Ectodermal cell (in vitro differentiated cells): Measurements from ENCODE around the gene ARHGEF38.

ENCODE experiments used
- H3K27ac ChIP-seq: 2 replicates; pipeline ENCODE4 v1.7.0; 2013; ENCODE audit warnings: mild to moderate bottlenecking, low read depth, low read length; ENCODE audit not compliant: insufficient read depth, poor library complexity, severe bottlenecking
- H3K27me3 ChIP-seq: 2 replicates; pipeline ENCODE4 v1.7.0; 2013; ENCODE audit warnings: mild to moderate bottlenecking, low read length; ENCODE audit not compliant: insufficient read depth, control insufficient read depth, poor library complexity, severe bottlenecking
- H3K36me3 ChIP-seq: one replicate; pipeline ENCODE4 v1.7.0; 2013; ENCODE audit warnings: low read length; ENCODE audit not compliant: control insufficient read depth, insufficient read depth
- H3K4me1 ChIP-seq: one replicate; pipeline ENCODE4 v1.7.0; 2013; ENCODE audit warnings: low read length; ENCODE audit not compliant: control insufficient read depth, insufficient read depth
- H3K4me3 ChIP-seq: 2 replicates; pipeline ENCODE4 v1.7.0; 2013; ENCODE audit warnings: low read depth, low read length, control low read depth; ENCODE audit not compliant: insufficient read depth
- H3K9me3 ChIP-seq: 2 replicates; pipeline ENCODE4 v1.7.0; 2013; ENCODE audit warnings: mild to moderate bottlenecking, low read length, moderate library complexity; ENCODE audit not compliant: control insufficient read depth
- WGBS, 2 experiments: methylation state at CpG; one replicate each; pipeline ENCODE4 v1.1.7; 2013; ENCODE audit warnings: missing lambda C conversion rate in 2 of 2; 5-methylcytosine and 5-hydroxymethylcytosine counted together

The ARHGEF38 gene

GRCh38 chr4:105556206-105556605 lies 3.8 kb downstream of the ARHGEF38 start:
- Histone ChIP-seq H3K4me3 (no peak overlapping the region), H3K9me3 (no peaks in the 10 kb centered on the region), H3K27me3 (no peaks in the 10 kb centered on the region), H3K4me1 (peaks cover 31% of the 10 kb centered on the region), H3K36me3 (no peaks in the 10 kb centered on the region), H3K27ac (no peak overlapping the region)
- 82 to 85% methylated on average over 1 of the region's 1 CpG for WGBS, 2 experiments

DNA sequence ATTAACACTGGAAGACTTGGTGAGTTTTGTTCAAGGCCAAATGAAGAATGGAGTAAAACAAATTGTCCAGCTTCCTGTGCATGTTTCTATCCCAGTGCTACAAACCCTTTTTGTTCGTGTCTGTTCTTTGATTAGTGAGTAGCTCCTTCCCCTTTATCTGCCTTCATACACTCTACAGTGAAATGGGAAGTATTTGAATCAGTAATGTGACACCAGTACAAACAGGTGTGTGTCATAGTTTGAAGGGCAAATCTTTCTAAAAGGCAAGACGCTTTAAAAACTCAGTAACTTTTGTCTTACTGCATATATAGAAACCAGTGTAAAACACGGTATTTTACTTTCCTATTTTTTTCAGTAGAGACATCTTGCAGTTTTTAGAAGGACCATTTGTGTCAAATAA lies 5.9 kb downstream of the ARHGEF38 start:
- no peak overlapping the region for H3K27ac ChIP-seq

GRCh38 chr4:105560421-105560848 lies 8.0 kb downstream of the ARHGEF38 start:
- 80% methylated on average over 1 of the region's 1 CpG for WGBS, 2 experiments
- Histone ChIP-seq H3K27ac (no peak overlapping the region), H3K27me3 (no peaks in the 10 kb centered on the region), H3K4me3 (no peak overlapping the region), H3K4me1 (peaks cover 16% of the 10 kb centered on the region), H3K36me3 (no peaks in the 10 kb centered on the region), H3K9me3 (no peaks in the 10 kb centered on the region)

More for the DNA sequence above, 5.9 kb downstream of the ARHGEF38 start:
- H3K36me3 ChIP-seq, result no peaks in the 10 kb centered on the region
- H3K4me3 ChIP-seq, result no peak overlapping the region
- 72% methylated on average over 3 of the region's 3 CpGs; no CpG with 5 or more reads in 1 of the 2 experiments for whole genome bisulfite sequencing, 2 experiments
- peaks cover 18% of the 10 kb centered on the region for H3K4me1 ChIP-seq
- H3K27me3 ChIP-seq, result no peaks in the 10 kb centered on the region
- no peaks in the 10 kb centered on the region for H3K9me3 ChIP-seq

DNA sequence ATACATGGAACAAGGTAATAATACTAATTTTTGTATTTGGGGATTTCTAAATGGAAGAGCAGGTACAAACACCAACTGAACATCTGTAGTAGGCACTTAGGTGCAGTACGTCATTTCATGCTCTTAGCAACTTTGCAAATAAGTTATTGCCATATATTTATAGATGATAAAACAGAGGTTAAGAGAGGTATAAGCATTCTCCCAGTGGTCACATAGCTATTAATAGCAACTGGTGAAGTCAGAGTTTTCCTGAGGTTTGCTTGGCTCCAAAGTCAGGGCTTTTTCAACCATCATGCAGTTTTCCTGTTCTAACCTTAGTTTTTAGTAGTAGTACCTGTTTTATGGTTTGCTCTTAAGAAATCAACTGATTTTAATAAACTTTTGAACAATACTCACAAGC lies 10.9 kb downstream of the ARHGEF38 start:
- H3K36me3 ChIP-seq, result no peaks in the 10 kb centered on the region
- H3K9me3 ChIP-seq, result no peaks in the 10 kb centered on the region
- H3K27me3 ChIP-seq, result no peaks in the 10 kb centered on the region
- H3K4me3 ChIP-seq, result no peak overlapping the region
- H3K4me1 ChIP-seq, result no peaks in the 10 kb centered on the region
- 86 to 100% methylated on average over 1 of the region's 1 CpG for WGBS, 2 experiments
- H3K27ac ChIP-seq, result no peak overlapping the region

DNA sequence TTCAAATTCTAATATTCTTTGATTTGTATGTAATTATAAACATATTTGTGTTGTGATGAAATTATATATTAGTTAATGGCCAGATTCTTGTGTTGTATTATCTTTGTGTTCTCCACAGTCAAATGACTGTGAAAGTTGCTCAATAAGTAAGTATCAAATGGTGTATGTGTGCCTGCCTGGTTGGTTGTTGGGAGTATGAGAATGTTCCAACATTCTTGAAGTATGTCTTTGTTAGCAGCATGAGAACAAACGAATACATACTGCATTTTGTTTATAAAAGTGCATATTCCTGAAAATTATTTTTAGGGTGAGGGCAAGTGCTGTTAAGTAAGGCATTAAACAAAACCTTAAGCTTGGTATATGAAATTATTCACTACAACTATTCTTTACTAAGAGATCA lies 16.2 kb downstream of the ARHGEF38 start:
- Histone ChIP-seq H3K4me3 (no peak overlapping the region), H3K27ac (no peak overlapping the region), H3K4me1 (no peaks in the 10 kb centered on the region), H3K9me3 (no peaks in the 10 kb centered on the region), H3K27me3 (no peaks in the 10 kb centered on the region), H3K36me3 (no peaks in the 10 kb centered on the region)
- 88 to 90% methylated on average over 1 of the region's 1 CpG for WGBS, 2 experiments

DNA sequence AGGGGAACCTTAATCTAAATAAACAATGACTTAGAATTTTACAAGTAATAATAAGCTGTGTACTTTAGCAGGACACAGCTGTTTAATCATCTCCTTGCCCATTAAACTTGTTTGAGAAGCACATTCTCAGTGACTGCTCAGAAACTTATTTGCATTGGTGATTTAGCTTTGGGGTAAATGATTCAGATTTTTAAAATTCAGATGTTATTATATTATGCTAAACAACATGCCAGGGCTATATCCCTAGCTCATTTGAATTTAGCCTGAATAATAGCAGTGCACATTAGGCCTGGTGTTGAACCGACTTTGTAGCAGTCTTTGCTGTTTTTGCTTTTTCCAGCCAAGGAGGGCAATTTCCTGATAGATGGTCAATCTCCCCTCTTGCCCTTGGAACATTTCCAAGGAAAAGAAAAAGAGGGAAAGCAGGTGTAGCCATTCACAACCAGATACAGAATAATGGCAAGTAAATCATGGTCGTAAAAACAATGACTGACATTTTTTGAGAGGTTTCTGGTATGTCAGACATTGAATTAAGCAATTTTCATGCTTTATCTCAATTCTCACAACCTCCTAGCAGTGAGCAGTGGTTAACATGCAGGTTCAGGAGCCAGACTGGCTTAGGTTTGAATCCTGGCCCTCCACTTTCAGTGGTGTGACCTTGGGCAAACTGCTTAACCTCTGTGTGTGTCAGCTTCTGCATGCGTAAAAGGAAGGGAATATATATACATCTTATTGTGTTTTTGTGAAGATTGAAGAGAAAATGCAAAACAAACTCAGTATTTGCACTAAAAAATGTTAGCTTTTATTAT lies 16.8 kb downstream of the ARHGEF38 start:
- no peaks in the 10 kb centered on the region for H3K9me3 ChIP-seq
- H3K4me3 ChIP-seq, result no peak overlapping the region
- WGBS, 2 experiments, result 90 to 91% methylated on average over 2 to 3 of the region's 3 CpGs
- H3K27me3 ChIP-seq, result no peaks in the 10 kb centered on the region
- no peaks in the 10 kb centered on the region for H3K4me1 ChIP-seq
- no peaks in the 10 kb centered on the region for H3K36me3 ChIP-seq
- H3K27ac ChIP-seq, result no peak overlapping the region

DNA sequence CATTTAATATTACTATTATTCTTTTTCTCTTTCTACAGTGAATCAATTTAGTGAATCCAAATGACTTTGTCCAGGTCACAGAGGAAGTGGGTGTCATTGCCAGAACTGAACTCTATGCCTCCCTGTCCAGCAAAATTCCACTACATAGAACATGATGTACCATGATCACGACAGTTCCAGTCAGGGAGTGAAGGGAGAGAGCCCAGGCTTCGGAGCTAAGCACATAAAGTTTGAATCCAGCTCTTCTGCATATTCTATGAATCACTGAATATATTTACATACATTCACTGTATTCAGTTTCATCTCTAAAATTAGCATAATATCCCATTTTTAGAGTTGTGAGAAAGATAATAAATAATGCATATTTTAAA lies 17.4 kb downstream of the ARHGEF38 start:
- H3K4me3 ChIP-seq, result no peak overlapping the region
- no peak overlapping the region for H3K27ac ChIP-seq
- no peaks in the 10 kb centered on the region for H3K36me3 ChIP-seq
- 93 to 100% methylated on average over 1 to 2 of the region's 2 CpGs for WGBS, 2 experiments
- H3K9me3 ChIP-seq, result no peaks in the 10 kb centered on the region
- no peaks in the 10 kb centered on the region for H3K4me1 ChIP-seq
- no peaks in the 10 kb centered on the region for H3K27me3 ChIP-seq

DNA sequence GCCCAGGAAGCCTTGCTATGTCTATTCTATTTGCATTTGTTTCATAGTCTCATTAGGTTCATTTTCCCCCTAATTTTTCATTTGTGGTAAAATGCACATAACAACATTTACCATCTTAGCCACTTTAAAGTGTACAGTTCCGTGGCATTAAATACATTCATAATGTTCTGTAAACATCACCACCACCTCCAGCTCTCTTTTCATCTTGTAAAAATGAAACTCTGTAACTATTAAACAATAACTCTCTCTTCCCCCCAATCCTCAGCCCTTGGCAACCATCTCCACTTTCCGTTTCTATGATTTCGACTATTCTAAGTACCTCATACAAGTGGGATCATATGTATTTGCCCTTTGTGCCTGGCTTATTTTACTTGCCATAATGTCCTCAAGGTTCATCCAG lies 19.9 kb downstream of the ARHGEF38 start:
- Histone ChIP-seq H3K4me3 (no peak overlapping the region), H3K27ac (no peak overlapping the region), H3K9me3 (no peaks in the 10 kb centered on the region), H3K27me3 (no peaks in the 10 kb centered on the region), H3K4me1 (no peaks in the 10 kb centered on the region), H3K36me3 (no peaks in the 10 kb centered on the region)
- whole genome bisulfite sequencing, 2 experiments, result 94 to 96% methylated on average over 3 of the region's 3 CpGs

- Histone ChIP-seq H3K27me3 (no peaks in the 10 kb centered on the region), H3K36me3 (no peaks in the 10 kb centered on the region), H3K4me3 (no peak overlapping the region), H3K27ac (no peak overlapping the region), H3K4me1 (no peaks in the 10 kb centered on the region), H3K9me3 (no peaks in the 10 kb centered on the region)
- WGBS, 2 experiments, result 88 to 89% methylated on average over 4 of the region's 4 CpGs
These were observed 34.4 kb downstream of the ARHGEF38 start for GRCh38 chr4:105586638-105587328.

DNA sequence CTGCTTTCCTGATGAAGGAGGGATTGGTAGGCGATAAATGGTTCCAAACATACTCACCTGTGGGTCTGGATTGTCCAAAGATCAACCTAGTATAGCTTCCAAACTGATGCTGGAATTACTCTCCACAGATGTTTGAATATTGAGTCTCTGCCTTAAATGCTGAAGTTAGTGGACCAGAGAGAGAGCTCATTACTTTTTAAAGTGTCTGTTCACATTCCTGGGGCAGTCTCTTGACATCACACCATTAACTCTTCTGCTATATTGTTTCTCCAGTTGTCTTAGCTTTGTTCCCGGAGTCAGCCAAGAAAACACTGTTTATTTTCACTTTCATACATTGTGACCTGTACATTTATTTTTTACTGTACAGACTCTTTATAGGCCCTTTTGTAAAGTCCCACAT lies 35.4 kb downstream of the ARHGEF38 start:
- no peak overlapping the region for H3K4me3 ChIP-seq
- H3K27me3 ChIP-seq, result no peaks in the 10 kb centered on the region
- no peaks in the 10 kb centered on the region for H3K36me3 ChIP-seq
- H3K27ac ChIP-seq, result no peak overlapping the region
- WGBS, 2 experiments, result 95% methylated on average over 2 of the region's 2 CpGs
- no peaks in the 10 kb centered on the region for H3K4me1 ChIP-seq
- no peaks in the 10 kb centered on the region for H3K9me3 ChIP-seq
